ENCODE results near the gene MAGED4.
"Not testable (repeated sequence)": the region's sequence is repeated elsewhere in the genome, so short reads cannot be mapped to it uniquely, and the experiment has no call there.

The MAGED4 gene, protein sequence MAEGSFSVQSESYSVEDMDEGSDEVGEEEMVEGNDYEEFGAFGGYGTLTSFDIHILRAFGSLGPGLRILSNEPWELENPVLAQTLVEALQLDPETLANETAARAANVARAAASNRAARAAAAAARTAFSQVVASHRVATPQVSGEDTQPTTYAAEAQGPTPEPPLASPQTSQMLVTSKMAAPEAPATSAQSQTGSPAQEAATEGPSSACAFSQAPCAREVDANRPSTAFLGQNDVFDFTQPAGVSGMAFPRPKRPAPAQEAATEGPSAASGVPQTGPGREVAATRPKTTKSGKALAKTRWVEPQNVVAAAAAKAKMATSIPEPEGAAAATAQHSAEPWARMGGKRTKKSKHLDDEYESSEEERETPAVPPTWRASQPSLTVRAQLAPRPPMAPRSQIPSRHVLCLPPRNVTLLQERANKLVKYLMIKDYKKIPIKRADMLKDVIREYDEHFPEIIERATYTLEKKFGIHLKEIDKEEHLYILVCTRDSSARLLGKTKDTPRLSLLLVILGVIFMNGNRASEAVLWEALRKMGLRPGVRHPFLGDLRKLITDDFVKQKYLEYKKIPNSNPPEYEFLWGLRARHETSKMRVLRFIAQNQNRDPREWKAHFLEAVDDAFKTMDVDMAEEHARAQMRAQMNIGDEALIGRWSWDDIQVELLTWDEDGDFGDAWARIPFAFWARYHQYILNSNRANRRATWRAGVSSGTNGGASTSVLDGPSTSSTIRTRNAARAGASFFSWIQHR

DNA sequence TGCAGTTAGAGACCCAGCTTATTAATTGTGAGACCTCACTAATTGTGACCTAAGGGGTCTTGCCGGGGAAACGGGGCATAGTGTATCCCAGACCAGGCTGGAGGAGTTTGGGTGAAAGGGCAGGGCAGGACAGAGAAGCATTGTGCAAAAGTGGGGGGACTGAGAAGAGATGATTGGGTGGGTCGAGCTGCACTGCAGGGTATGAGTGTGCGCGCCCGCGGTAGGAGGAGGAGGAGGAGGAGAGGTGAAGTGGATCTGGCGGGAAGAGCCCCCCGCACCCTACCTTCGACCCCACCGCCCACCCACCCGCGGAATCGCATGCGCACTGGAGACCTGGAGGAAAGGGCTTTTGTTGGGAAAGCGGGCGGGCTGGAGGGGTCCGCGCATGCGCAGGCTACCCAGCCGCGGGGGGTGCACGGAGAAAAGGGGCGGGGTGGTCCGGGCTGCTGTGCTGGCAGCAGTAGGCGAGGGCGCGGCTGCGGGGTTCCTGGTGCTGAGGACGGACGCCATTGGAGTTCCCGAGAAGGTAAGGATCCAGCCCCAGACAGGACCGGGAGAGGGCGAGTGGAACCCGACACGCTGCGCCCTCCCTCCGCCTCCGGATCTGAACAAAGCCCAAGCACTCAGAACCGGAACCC is at the start of gene MAGED4:
Gene MAGED4, plus strand, starts transcription at position 449 of the 638 bp plus-strand sequence. CDS start 1,035 bp downstream, outside the sequence.
- not testable (repeated sequence) for DNase-seq (ENCODE audit: low spot score)

DNA sequence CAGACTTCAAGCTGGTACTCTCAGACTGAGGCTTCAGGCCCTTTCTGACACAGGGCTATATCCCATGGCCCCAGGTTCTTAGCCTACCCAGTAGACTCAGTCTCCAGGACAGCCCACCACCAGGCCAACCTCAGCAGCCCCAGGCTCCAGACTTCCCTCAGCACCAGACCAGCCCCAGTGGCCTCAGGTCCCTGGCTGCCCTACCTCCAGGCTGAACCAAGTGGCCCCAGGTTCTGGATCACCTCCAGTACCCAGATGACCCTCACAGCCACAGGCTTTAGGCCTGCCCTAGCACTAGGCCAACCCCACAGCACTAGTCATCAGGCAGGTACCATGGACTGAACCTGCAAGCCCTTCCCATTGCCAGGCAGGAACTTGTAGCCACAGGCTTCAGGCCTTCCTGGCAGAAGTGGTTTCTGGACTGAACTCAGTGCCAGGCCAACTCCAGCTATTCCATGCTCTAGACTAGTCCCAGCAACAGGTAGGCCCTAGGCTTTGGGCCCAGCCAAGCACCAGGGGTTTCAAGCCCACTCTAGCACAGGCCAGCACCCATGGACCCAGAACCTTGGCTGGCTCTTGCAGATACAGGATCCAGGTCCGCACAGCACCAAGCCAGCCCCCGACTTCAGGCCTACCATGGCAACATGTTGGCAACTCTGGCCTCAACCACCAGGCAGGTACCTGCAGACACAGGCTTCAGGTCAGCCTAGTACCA is 45.7 kb upstream of the MAGED4 start:
- DNase-seq (ENCODE audit: low spot score) = no peak

DNA sequence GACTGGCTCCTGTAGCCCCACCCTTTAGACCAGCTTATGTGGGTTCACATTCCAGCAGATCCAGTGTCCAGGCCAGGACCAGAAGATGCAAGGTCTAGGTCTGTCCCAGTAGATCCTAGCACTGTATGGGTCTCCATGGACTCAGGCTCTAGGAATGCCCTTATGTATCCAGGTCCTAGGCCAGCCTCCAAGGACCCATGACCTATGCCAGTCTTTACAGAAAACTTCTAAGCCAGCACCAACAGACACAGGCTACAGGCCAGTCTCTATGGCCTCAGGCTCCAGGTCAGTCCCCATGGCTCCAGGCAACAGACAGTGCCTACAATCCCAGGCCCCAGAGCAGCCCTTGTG is 45.2 kb upstream of the MAGED4 start:
- DNase-seq (ENCODE audit: low spot score) = no peak

DNA sequence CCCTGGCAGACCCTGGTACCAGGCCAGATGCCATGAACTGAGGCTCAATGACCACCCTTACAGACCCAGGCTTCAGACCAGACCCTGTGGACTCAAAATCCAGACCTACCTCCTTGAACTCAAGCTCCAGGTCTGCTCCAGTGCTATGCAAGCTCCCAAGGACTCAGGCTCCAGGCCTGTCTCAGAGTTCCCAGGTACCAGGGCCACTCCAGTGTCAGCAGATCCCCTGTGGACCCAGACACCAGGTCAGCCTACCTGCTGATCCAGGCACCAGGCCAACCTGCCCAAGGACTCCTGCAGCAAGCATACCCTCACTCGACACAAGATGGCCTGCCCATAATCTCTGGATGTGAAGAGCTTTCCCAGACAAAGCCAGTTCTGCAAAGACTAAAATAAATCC is 44.7 kb upstream of the MAGED4 start:
- DNase-seq (ENCODE audit: low spot score) = no peak

DNA sequence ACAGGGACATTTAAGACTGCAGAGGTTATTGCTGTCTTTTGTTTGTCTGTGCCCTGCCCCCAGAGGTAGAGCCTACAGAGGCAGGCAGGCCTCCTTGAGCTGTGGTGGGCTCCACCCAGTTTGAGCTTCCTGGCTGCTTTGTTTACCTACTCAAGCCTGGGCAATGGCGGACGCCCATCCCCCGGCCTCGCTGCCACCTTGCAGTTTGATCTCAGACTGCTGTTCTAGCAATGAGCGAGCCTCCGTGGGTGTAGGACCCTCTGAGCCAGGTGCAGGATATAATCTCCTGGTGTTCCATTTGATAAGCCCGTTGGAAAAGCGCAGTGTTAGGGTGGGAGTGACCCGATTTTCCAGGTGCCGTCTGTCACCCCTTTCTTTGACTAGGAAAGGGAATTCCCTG is 34.0 kb upstream of the MAGED4 start:
- DNase-seq (ENCODE audit: low spot score) = not testable (repeated sequence)

DNA sequence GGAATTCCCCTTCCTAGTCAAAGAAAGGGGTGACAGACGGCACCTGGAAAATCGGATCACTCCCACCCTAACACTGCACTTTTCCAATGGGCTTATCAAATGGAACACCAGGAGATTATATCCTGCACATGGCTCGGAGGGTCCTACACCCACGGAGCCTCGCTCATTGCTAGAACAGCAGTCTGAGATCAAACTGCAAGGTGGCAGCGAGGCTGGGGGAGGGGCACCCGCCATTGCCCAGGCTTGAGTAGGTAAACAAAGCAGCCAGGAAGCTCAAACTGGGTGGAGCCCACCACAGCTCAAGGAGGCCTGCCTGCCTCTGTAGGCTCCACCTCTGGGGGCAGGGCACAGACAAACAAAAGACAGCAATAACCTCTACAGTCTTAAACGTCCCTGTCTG is 24.5 kb upstream of the MAGED4 start:
- not testable (repeated sequence) for DNase-seq (ENCODE audit: low spot score)

DNA sequence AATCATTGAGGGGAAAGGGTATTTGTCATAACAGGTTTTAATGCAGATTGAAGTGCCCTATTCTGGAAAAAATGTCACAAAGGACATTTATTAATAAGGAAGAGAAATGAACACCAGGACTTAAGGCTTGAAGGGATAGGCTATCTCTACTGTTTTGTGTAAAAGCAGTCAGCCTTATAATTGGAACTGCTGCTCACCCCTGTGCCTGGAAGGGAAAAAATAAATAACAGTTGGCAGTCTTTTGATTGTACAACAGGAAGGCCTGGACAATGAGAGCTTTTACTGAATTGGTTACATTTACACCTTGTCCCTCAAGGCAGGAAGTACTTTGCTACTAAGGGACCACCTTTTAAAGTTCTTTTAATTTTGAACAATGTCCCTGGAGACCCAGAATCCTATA is 17.8 kb upstream of the MAGED4 start:
- no peak for DNase-seq (ENCODE audit: low spot score)

DNA sequence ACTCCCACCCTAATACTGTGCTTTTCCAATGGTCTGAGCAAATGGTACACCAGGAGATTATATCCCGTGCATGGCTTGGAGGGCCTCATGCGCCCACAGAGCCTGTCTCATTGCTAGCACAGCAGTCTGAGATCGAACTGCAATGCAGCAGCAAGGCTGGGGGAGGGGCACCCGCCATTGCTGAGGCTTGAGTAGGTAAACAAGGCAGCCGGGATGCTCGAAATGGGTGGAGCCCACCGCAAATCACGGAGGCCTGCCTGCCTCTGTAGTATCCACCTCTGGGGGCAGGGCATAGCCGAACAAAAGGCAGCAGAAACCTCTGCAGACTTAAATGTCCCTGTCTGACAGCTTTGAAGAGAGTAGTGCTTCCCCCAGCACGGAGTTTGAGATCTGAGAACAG is 13.6 kb upstream of the MAGED4 start:
- not testable (repeated sequence) for DNase-seq (ENCODE audit: low spot score)

DNA sequence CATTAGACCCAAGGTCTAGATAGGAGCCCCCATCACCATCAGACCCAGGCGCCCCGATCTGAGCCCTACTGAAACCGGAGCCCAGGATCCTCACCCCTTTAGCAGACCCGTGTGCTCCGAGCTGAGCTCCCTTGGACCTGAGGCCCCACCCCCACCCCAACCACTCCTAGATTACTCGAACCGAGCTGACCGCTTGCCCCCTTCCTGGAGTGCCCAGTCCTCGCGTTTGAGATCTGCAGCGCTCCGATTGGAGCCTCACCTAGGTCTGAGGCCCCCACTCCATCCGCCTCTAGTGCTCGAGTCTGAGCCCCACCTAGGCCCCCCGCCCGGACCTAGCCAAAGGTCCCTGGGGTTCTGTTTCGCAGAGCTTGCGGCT is 378 bp downstream of the MAGED4 start:
- DNase-seq (ENCODE audit: low spot score) = not testable (repeated sequence)

DNA sequence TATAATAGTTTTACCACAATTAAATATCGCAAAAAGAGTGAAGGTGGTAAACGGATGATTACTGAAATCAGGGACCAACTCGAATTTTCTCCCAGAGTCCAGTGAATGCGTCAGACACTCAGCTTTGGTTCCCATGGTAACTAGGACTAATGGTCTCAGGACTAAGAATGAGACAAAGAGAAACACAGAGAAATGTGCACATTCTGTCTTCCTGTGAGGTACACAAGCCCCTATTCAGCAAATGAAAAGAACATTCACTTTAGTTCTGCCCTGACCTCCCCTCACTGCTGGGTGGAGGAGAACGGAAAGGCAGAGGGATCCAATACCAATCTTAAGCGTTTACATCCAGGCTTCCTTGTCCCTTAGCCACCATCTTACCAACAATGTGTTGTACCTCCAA is 26.7 kb downstream of the MAGED4 start:
- not testable (repeated sequence) for DNase-seq (ENCODE audit: low spot score)

DNA sequence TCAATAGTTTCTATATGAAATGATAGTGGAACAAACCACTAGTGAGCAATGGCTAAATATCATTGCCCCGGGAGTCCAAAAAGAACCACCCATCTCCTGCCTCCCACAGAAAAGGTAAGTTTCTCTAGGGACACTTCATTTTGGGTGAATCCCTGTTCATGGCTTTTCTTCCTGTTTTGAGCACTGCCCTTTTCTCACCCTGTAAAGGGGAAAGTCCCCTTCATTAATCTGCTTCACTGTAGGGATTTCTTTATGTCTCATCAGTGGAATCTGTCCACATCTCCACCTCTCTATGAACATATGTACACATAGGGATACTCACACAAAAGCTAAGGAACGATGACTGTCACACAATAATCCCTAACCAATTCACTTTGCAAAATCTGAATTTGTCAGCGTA is 28.6 kb downstream of the MAGED4 start:
- no peak for DNase-seq (ENCODE audit: low spot score)

DNA sequence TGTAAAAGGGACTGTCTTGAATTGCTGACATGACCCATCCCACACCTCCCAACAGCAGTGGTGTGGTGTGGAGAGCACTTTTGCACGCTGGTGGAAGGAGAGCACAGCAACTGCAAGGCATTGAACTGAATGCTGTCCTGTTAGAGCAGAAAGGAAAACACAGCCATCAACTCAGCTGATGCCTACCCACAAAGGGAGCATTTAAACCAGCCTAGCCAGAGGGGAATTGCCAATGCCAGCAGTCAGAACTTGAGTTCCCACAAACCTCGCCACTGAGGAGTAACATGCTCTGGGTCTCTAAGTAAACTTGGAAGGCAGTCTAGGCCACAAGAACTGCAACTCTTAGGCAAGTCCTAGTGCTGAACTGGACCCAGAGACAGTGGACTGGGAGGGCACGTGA is 31.9 kb downstream of the MAGED4 start:
- DNase-seq (ENCODE audit: low spot score) = no peak

DNA sequence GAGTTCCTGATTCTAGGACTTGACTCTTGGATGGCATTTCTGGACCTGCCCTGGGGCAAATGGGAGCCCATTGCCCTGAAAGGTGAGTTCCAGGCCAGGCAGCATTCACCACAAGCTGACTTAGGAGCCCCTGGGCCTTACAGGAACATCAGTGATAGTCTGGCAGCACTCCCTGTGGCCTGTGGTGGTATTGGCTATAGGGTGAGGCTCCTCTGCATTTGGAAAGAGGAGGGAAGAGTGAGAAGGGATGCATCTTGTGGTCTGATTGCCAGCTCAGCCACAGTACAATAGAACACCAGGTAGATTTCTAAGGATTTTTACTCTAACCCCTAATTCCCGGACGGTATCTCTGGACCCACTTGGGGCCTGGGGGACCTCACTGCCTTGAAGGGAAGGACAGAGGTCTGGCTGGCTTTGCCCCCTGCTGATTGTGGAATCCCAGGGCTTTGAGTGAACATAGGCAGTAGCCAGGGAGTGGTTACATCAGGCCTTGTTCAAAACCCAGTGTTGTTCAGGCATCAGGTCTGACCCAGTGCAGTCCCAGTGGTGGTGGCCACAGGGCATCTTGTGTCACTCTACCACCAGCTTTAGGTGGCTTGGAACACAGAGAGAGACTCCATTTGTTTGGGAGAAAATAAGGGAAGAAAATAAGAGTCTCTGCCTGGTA is 32.9 kb downstream of the MAGED4 start:
- DNase-seq (ENCODE audit: low spot score) = no peak

DNA sequence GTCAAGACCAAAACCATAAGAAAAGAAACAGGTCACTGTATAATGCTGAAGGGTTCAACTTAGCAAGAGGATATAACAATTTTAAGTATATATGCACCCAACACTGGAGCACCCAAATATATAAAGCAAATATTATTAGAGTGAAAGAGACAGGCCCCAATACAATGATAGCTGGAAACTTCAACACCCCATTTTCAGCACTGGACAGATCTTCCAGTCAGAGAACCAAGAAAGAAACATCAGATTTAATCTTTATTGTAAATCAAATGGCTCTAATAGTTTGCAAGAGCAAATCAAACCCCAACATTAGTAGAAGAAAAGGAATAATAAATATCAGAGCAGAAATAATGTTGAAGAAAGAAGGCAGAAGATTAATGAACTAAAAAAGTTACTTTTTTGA is 36.2 kb downstream of the MAGED4 start:
- no peak for DNase-seq (ENCODE audit: low spot score)
